ENCODE results near the gene FAM78A. TPM values are rescaled to one million over a fixed set of nuclear protein-coding genes. Genes with fewer than 3 reads are reported as not detected.
A peak's percentile ranks its signal among the peaks of the same experiment; 100 is the strongest.

Gene FAM78A
- polyA plus RNA-seq, 3 donors, result 6.4 to 40.6 (median 7.2) TPM

- Histone ChIP-seq H3K27ac (ENCODE audit: low read depth in 1 of 2, low read length in 2 of 2) (peak within 1 kb of the TSS in 1 of 2 donors; percentile 43), H4K20me1 (ENCODE audit: insufficient read depth, low read length) (no peaks in the 10 kb centered on the region), H3K9ac (ENCODE audit: insufficient read depth, low read length, poor library complexity, severe bottlenecking) (peak within 1 kb of the TSS; percentile 67), H3K79me2 (ENCODE audit: insufficient read depth, low read length) (no peaks in the 10 kb centered on the region), H3K27me3 (ENCODE audit: control insufficient read depth in 2 of 2, insufficient read depth in 2 of 2, low read length in 2 of 2) (no peaks in the 10 kb centered on the region), H3K4me1 (ENCODE audit: control insufficient read depth in 1 of 2, insufficient read depth in 2 of 2, low read length in 2 of 2) (peaks cover 8% of the 10 kb centered on the region in 2 donors), H2AFZ (ENCODE audit: insufficient read depth, low read depth, low read length, poor library complexity, severe bottlenecking) (peak within 1 kb of the TSS; percentile 81), H3K4me2 (replicated peaks; ENCODE audit: extremely low read depth, low read length, poor library complexity, severe bottlenecking) (peak within 1 kb of the TSS; percentile 60), H3K4me3 (replicated peaks in 1 of 3; ENCODE audit: low read depth in 2 of 3, low read length in 3 of 3) (peak within 1 kb of the TSS; percentile 13 to 67 (median 39)), H3K36me3 (replicated peaks in 1 of 2; ENCODE audit: control insufficient read depth in 1 of 2, insufficient read depth in 2 of 2, low read length in 2 of 2) (no peaks in the 10 kb centered on the region), H3K9me3 (replicated peaks in 1 of 2; ENCODE audit: control insufficient read depth in 1 of 2, insufficient read depth in 1 of 2, low read length in 2 of 2) (no peaks in the 10 kb centered on the region)
- Mint-ChIP-seq H3K9me3 (peaks cover 0 to 2% (median 0%) of the 10 kb centered on the region in 7 donors), H3K4me3 (peak within 1 kb of the TSS; percentile 76 to 80), H3K4me1 (peaks cover 5% of the 10 kb centered on the region), H3K27me3 (ENCODE audit: low read depth in 3 of 3) (peaks cover 2 to 5% (median 4%) of the 10 kb centered on the region in 3 donors), H3K36me3 (no peaks in the 10 kb centered on the region), H3K27ac (peak within 1 kb of the TSS in 4 of 7 donors; percentile 20 to 77 (median 46))
- DNase-seq, result no peak
- intact Hi-C loops (cut with micrococcal nuclease), result no loop called here
- 61% methylated on average over 23 of the region's 28 CpGs for WGBS (ENCODE audit: insufficient coverage)
- TF ChIP-seq, protein P1, sequence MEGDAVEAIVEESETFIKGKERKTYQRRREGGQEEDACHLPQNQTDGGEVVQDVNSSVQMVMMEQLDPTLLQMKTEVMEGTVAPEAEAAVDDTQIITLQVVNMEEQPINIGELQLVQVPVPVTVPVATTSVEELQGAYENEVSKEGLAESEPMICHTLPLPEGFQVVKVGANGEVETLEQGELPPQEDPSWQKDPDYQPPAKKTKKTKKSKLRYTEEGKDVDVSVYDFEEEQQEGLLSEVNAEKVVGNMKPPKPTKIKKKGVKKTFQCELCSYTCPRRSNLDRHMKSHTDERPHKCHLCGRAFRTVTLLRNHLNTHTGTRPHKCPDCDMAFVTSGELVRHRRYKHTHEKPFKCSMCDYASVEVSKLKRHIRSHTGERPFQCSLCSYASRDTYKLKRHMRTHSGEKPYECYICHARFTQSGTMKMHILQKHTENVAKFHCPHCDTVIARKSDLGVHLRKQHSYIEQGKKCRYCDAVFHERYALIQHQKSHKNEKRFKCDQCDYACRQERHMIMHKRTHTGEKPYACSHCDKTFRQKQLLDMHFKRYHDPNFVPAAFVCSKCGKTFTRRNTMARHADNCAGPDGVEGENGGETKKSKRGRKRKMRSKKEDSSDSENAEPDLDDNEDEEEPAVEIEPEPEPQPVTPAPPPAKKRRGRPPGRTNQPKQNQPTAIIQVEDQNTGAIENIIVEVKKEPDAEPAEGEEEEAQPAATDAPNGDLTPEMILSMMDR (IDR thresholded peaks at IDR 0.05), result no peak
These were observed 13.2 kb upstream of the FAM78A start, which contains the start of gene PLPP7 for GRCh38 chr9:131289301-131290035. TSS of gene PLPP7 (plus strand) at chr9:131289723. CDS start at chr9:131289998, 275 bp downstream.

- Histone ChIP-seq H3K36me3 (replicated peaks in 1 of 2; ENCODE audit: control insufficient read depth in 1 of 2, insufficient read depth in 2 of 2, low read length in 2 of 2) (no peaks in the 10 kb centered on the region), H3K4me3 (replicated peaks in 1 of 3; ENCODE audit: low read depth in 2 of 3, low read length in 3 of 3) (no peak overlapping the region), H3K4me2 (replicated peaks; ENCODE audit: extremely low read depth, low read length, poor library complexity, severe bottlenecking) (no peak overlapping the region), H2AFZ (ENCODE audit: insufficient read depth, low read depth, low read length, poor library complexity, severe bottlenecking) (no peak overlapping the region), H4K20me1 (ENCODE audit: insufficient read depth, low read length) (no peaks in the 10 kb centered on the region), H3K9me3 (replicated peaks in 1 of 2; ENCODE audit: control insufficient read depth in 1 of 2, insufficient read depth in 1 of 2, low read length in 2 of 2) (no peaks in the 10 kb centered on the region), H3K27me3 (ENCODE audit: control insufficient read depth in 2 of 2, insufficient read depth in 2 of 2, low read length in 2 of 2) (peaks cover 0 to 8% of the 10 kb centered on the region in 2 donors), H3K4me1 (ENCODE audit: control insufficient read depth in 1 of 2, insufficient read depth in 2 of 2, low read length in 2 of 2) (peaks cover 8% of the 10 kb centered on the region in 2 donors), H3K27ac (ENCODE audit: low read depth in 1 of 2, low read length in 2 of 2) (no peak overlapping the region), H3K9ac (ENCODE audit: insufficient read depth, low read length, poor library complexity, severe bottlenecking) (no peak overlapping the region), H3K79me2 (ENCODE audit: insufficient read depth, low read length) (no peaks in the 10 kb centered on the region)
- intact Hi-C loops (cut with micrococcal nuclease), result no loop called here
- Mint-ChIP-seq H3K9me3 (peaks cover 0 to 4% (median 0%) of the 10 kb centered on the region in 7 donors), H3K27me3 (ENCODE audit: low read depth in 3 of 3) (peaks cover 11 to 16% (median 14%) of the 10 kb centered on the region in 3 donors), H3K4me3 (no peak overlapping the region), H3K4me1 (peaks cover 6% of the 10 kb centered on the region), H3K36me3 (no peaks in the 10 kb centered on the region), H3K27ac (no peak overlapping the region)
- DNase-seq, result no peak
- 73% methylated on average over 8 of the region's 9 CpGs for WGBS (ENCODE audit: insufficient coverage)
- TF ChIP-seq, protein P1 (IDR thresholded peaks at IDR 0.05), result no peak
These were observed 11.9 kb upstream of the FAM78A start for GRCh38 chr9:131288217-131288616.
